ENCODE measurements around the gene ERMARD. TPM values are rescaled to one million over a fixed set of nuclear protein-coding genes. Genes with fewer than 3 reads are reported as not detected.

ERMARD gene
- total RNA-seq, 1 experiment from 2014 or later, result 17.7 TPM

DNA sequence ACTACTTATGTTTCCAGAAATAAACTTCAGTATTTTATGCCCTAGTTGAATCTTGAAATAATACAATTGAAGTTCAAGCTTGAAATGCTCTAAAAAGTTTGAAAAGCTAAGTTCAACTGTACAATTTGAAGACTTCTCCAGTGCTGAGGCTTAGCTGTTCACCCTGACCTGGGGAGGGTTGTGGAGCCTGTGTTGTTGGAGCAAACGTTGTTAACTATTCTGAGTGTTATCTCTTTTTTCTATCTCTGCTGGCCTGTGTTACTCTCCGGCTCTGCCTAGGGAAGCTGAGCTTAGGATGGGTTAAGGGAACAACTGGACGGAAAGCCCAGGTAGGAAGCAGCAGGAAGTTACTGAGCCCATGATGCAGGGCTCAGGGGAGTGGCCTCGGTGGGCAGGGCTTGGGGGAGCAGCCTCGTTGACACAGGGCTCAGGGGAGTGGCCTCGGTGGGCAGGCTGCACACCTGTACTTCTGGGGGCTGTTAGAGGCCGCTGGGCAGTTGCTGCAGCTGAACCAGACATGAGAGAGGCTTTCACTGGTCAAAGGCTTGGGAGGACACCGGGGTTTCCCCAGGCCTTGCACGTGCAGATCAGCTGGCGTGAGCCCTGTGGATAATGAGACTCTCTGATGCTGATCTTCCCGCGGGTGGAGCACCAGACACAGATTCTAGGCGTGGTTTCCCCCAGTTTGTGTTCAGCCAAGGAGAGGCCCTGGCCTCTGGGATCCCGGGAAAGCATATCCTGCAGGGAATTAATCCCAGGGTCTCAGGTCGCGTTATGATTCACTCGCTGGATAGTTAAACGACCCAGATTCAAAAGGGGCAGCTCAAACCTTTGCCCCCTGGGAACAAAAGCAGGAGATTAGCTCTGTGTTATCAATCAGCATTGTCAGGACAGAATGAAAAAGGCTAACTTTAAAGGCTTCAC is 58.9 kb downstream of the ERMARD start:
- ChIA-PET CTCF (interaction anchor here (1.3 to 3.3 kb wide), 2 partner anchors 21 kb away, joined by 7 to 18 read pairs; no protein-coding TSS in a partner anchor), POLR2A (interaction anchor here (0.6 kb wide), 1 partner anchor 220 kb away, joined by 3 read pairs; no protein-coding TSS in a partner anchor)
- TF ChIP-seq ZNF423 (CRISPR knock-in tag; IDR thresholded peaks at IDR 0.05), result no peak
- TF ChIP-seq, protein P1, sequence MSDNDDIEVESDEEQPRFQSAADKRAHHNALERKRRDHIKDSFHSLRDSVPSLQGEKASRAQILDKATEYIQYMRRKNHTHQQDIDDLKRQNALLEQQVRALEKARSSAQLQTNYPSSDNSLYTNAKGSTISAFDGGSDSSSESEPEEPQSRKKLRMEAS (CRISPR knock-in tag; IDR thresholded peaks at IDR 0.05), result peak; percentile 51; the same call in 1 of the 2 replicates
- no peak for TF ChIP-seq ZNF232 (CRISPR knock-in tag; IDR thresholded peaks at IDR 0.05)
- TF ChIP-seq NR3C1 (CRISPR knock-in tag; conservative IDR thresholded peaks at IDR 0.05; ENCODE audit: low read depth), result no peak
- no peak for TF ChIP-seq ZNF317 (CRISPR knock-in tag; IDR thresholded peaks at IDR 0.05; ENCODE audit: borderline replicate concordance, low read depth)
- TF ChIP-seq PRRX2 (CRISPR knock-in tag; IDR thresholded peaks at IDR 0.05), result no peak
- TF ChIP-seq ZNF671 (CRISPR knock-in tag; IDR thresholded peaks at IDR 0.05), result no peak
- no peak for TF ChIP-seq CREM (CRISPR knock-in tag; IDR thresholded peaks at IDR 0.05)
- TF ChIP-seq, protein P2, sequence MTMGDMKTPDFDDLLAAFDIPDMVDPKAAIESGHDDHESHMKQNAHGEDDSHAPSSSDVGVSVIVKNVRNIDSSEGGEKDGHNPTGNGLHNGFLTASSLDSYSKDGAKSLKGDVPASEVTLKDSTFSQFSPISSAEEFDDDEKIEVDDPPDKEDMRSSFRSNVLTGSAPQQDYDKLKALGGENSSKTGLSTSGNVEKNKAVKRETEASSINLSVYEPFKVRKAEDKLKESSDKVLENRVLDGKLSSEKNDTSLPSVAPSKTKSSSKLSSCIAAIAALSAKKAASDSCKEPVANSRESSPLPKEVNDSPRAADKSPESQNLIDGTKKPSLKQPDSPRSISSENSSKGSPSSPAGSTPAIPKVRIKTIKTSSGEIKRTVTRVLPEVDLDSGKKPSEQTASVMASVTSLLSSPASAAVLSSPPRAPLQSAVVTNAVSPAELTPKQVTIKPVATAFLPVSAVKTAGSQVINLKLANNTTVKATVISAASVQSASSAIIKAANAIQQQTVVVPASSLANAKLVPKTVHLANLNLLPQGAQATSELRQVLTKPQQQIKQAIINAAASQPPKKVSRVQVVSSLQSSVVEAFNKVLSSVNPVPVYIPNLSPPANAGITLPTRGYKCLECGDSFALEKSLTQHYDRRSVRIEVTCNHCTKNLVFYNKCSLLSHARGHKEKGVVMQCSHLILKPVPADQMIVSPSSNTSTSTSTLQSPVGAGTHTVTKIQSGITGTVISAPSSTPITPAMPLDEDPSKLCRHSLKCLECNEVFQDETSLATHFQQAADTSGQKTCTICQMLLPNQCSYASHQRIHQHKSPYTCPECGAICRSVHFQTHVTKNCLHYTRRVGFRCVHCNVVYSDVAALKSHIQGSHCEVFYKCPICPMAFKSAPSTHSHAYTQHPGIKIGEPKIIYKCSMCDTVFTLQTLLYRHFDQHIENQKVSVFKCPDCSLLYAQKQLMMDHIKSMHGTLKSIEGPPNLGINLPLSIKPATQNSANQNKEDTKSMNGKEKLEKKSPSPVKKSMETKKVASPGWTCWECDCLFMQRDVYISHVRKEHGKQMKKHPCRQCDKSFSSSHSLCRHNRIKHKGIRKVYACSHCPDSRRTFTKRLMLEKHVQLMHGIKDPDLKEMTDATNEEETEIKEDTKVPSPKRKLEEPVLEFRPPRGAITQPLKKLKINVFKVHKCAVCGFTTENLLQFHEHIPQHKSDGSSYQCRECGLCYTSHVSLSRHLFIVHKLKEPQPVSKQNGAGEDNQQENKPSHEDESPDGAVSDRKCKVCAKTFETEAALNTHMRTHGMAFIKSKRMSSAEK (CRISPR knock-in tag; IDR thresholded peaks at IDR 0.05; ENCODE audit: borderline replicate concordance), result no peak
- TF ChIP-seq, protein P3, sequence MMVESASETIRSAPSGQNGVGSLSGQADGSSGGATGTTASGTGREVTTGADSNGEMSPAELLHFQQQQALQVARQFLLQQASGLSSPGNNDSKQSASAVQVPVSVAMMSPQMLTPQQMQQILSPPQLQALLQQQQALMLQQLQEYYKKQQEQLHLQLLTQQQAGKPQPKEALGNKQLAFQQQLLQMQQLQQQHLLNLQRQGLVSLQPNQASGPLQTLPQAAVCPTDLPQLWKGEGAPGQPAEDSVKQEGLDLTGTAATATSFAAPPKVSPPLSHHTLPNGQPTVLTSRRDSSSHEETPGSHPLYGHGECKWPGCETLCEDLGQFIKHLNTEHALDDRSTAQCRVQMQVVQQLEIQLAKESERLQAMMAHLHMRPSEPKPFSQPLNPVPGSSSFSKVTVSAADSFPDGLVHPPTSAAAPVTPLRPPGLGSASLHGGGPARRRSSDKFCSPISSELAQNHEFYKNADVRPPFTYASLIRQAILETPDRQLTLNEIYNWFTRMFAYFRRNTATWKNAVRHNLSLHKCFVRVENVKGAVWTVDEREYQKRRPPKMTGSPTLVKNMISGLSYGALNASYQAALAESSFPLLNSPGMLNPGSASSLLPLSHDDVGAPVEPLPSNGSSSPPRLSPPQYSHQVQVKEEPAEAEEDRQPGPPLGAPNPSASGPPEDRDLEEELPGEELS (CRISPR knock-in tag; IDR thresholded peaks at IDR 0.05), result 0 out of 2 replicates have a peak, but pooled peaks have one; percentile 26
- no peak for TF ChIP-seq ATF1 (CRISPR knock-in tag; IDR thresholded peaks at IDR 0.05)
- no peak for TF ChIP-seq ZBTB21 (CRISPR knock-in tag; IDR thresholded peaks at IDR 0.05; ENCODE audit: borderline replicate concordance)
- peaks cover 22% of the 10 kb centered on the region for H3K27me3 Mint-ChIP-seq (ENCODE audit: low read depth)
- no peak overlapping the region for H3K27ac Mint-ChIP-seq
- H3K9me3 Mint-ChIP-seq, result peaks cover 8% of the 10 kb centered on the region
- peaks cover 5% of the 10 kb centered on the region; the same call in 1 of the 2 replicates for H3K36me3 Mint-ChIP-seq
- DNase-seq (ENCODE audit: low spot score) (peak; percentile 70), ATAC-seq (peak; percentile 100)
- peaks cover 12% of the 10 kb centered on the region for H3K4me1 Mint-ChIP-seq
- H3K4me3 Mint-ChIP-seq, result no peak overlapping the region

DNA sequence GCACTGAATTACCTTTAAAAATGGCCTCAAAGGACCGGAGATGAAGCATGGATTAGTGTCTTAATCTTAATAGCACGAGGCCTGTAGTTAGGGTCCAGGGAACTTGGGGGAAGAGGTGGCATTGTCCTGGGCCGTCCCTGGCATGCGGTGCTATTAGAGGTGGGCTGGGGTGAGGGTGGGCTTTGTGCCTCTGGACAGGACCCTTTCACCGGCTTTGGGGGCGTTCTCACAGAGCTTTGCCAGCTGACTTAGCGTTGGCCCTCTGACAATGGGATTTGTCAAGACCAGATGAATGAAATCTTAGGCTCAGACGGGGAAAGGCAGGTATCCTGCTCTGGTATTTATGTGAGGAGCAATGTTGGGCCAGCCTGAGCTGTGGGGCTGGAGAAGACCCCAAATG is 59.6 kb downstream of the ERMARD start:
- Mint-ChIP-seq H3K4me3 (no peak overlapping the region), H3K9me3 (peaks cover 14% of the 10 kb centered on the region), H3K27me3 (ENCODE audit: low read depth) (peaks cover 20% of the 10 kb centered on the region), H3K4me1 (peaks cover 12% of the 10 kb centered on the region), H3K36me3 (peaks cover 11% of the 10 kb centered on the region), H3K27ac (no peak overlapping the region)
- ChIA-PET CTCF (interaction anchor here (1.3 to 3.3 kb wide), 2 partner anchors 20 to 22 kb away, joined by 7 to 18 read pairs; no protein-coding TSS in a partner anchor), POLR2A (interaction anchor here (0.6 kb wide), 1 partner anchor 219 kb away, joined by 3 read pairs; no protein-coding TSS in a partner anchor)
- ATAC-seq (no peak), DNase-seq (ENCODE audit: low spot score) (no peak)
- TF ChIP-seq TP53 (CRISPR knock-in tag; IDR thresholded peaks at IDR 0.05), result no peak
- TF ChIP-seq, protein P4, sequence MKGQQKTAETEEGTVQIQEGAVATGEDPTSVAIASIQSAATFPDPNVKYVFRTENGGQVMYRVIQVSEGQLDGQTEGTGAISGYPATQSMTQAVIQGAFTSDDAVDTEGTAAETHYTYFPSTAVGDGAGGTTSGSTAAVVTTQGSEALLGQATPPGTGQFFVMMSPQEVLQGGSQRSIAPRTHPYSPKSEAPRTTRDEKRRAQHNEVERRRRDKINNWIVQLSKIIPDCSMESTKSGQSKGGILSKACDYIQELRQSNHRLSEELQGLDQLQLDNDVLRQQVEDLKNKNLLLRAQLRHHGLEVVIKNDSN (CRISPR knock-in tag; IDR thresholded peaks at IDR 0.05), result no peak
- TF ChIP-seq, protein P5, sequence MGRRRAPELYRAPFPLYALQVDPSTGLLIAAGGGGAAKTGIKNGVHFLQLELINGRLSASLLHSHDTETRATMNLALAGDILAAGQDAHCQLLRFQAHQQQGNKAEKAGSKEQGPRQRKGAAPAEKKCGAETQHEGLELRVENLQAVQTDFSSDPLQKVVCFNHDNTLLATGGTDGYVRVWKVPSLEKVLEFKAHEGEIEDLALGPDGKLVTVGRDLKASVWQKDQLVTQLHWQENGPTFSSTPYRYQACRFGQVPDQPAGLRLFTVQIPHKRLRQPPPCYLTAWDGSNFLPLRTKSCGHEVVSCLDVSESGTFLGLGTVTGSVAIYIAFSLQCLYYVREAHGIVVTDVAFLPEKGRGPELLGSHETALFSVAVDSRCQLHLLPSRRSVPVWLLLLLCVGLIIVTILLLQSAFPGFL (CRISPR knock-in tag; IDR thresholded peaks at IDR 0.05; ENCODE audit: borderline replicate concordance), result no peak
- TF ChIP-seq, protein P6, sequence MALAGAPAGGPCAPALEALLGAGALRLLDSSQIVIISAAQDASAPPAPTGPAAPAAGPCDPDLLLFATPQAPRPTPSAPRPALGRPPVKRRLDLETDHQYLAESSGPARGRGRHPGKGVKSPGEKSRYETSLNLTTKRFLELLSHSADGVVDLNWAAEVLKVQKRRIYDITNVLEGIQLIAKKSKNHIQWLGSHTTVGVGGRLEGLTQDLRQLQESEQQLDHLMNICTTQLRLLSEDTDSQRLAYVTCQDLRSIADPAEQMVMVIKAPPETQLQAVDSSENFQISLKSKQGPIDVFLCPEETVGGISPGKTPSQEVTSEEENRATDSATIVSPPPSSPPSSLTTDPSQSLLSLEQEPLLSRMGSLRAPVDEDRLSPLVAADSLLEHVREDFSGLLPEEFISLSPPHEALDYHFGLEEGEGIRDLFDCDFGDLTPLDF (CRISPR knock-in tag; IDR thresholded peaks at IDR 0.05), result no peak
- TF ChIP-seq ZNF396 (CRISPR knock-in tag; IDR thresholded peaks at IDR 0.05; ENCODE audit: borderline replicate concordance), result no peak
- TF ChIP-seq, protein P7, sequence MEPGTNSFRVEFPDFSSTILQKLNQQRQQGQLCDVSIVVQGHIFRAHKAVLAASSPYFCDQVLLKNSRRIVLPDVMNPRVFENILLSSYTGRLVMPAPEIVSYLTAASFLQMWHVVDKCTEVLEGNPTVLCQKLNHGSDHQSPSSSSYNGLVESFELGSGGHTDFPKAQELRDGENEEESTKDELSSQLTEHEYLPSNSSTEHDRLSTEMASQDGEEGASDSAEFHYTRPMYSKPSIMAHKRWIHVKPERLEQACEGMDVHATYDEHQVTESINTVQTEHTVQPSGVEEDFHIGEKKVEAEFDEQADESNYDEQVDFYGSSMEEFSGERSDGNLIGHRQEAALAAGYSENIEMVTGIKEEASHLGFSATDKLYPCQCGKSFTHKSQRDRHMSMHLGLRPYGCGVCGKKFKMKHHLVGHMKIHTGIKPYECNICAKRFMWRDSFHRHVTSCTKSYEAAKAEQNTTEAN (CRISPR knock-in tag; IDR thresholded peaks at IDR 0.05), result no peak
- TF ChIP-seq, protein P8, sequence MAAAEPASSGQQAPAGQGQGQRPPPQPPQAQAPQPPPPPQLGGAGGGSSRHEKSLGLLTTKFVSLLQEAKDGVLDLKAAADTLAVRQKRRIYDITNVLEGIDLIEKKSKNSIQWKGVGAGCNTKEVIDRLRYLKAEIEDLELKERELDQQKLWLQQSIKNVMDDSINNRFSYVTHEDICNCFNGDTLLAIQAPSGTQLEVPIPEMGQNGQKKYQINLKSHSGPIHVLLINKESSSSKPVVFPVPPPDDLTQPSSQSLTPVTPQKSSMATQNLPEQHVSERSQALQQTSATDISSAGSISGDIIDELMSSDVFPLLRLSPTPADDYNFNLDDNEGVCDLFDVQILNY (CRISPR knock-in tag; IDR thresholded peaks at IDR 0.05), result no peak
- no peak for TF ChIP-seq SOX15 (CRISPR knock-in tag; IDR thresholded peaks at IDR 0.05)

Data from WTC11 (cell line).